Keratinocyte (primary cell): Measurements from ENCODE around the gene YTHDF1. TPM values are rescaled to one million over a fixed set of nuclear protein-coding genes. Genes with fewer than 3 reads are reported as not detected.

Experiments used
- DNase-seq: peaks from one replicate; pipeline ENCODE4 v3.0.0-alpha.2; 2011; ENCODE audit warnings: low read depth, missing footprints, low spot score
- FAIRE-seq: peaks from 2 replicates; lab custom pipeline; 2011; peaks lifted over from hg19 to GRCh38; lab: Jason Lieb, UNC
- H2AFZ ChIP-seq: 2 replicates; pipeline ENCODE4 v1.6.0; 2012; ENCODE audit warnings: low read length, control low read depth, inconsistent platforms; ENCODE audit not compliant: control insufficient read depth
- H3K27ac ChIP-seq: 2 replicates; pipeline ENCODE4 v1.5.1; 2011; ENCODE audit warnings: low read length; ENCODE audit not compliant: control insufficient read depth, insufficient read depth
- H3K27me3 ChIP-seq: 3 replicates; pipeline ENCODE4 v1.6.0; 2011; ENCODE audit warnings: low read length; ENCODE audit not compliant: control insufficient read depth, insufficient read depth; ENCODE audit errors: extremely low read depth
- H3K36me3 ChIP-seq, 2 experiments: 2 replicates in 1 of 2; 3 replicates in 1 of 2; pipeline ENCODE4 v1.5.1; 2011; ENCODE audit warnings: low read length in 2 of 2, mild to moderate bottlenecking in 1 of 2; ENCODE audit not compliant: control insufficient read depth in 2 of 2, insufficient read depth in 2 of 2; ENCODE audit errors: extremely low read depth in 1 of 2
- H3K4me1 ChIP-seq: 3 replicates; pipeline ENCODE4 v1.5.1; 2011; ENCODE audit warnings: low read length; ENCODE audit not compliant: control insufficient read depth, insufficient read depth; ENCODE audit errors: extremely low read depth
- H3K4me2 ChIP-seq: 3 replicates; pipeline ENCODE4 v1.6.0; 2011; ENCODE audit warnings: low read depth, low read length; ENCODE audit not compliant: control insufficient read depth, insufficient read depth; ENCODE audit errors: extremely low read depth
- H3K4me3 ChIP-seq, 3 experiments: fragments of 200-600 bp in 1 of 3; sonication (generic) in 1 of 3; 2 replicates in 2 of 3; 3 replicates in 1 of 3; pipeline ENCODE4 v1.5.1; 2011 to 2016; ENCODE audit warnings: low read length in 3 of 3, mild to moderate bottlenecking in 3 of 3, control low read depth in 2 of 3, inconsistent platforms in 1 of 3, low read depth in 1 of 3, mixed read lengths in 1 of 3, mixed run types in 1 of 3, moderate library complexity in 1 of 3; ENCODE audit not compliant: control insufficient read depth in 2 of 3, insufficient read depth in 2 of 3; ENCODE audit errors: extremely low read depth in 1 of 3
- H3K79me2 ChIP-seq: 2 replicates; pipeline ENCODE4 v1.6.0; 2012; ENCODE audit warnings: low read length; ENCODE audit not compliant: control insufficient read depth, insufficient read depth
- H3K9ac ChIP-seq: 3 replicates; pipeline ENCODE4 v1.6.0; 2011; ENCODE audit warnings: low read length; ENCODE audit not compliant: control insufficient read depth, insufficient read depth; ENCODE audit errors: extremely low read depth
- H3K9me1 ChIP-seq: 3 replicates; pipeline ENCODE4 v1.6.0; 2011; ENCODE audit warnings: low read length; ENCODE audit not compliant: control insufficient read depth, insufficient read depth; ENCODE audit errors: extremely low read depth
- H3K9me3 ChIP-seq: 2 replicates; pipeline ENCODE4 v1.5.1; 2012; ENCODE audit warnings: low read depth, low read length; ENCODE audit not compliant: control insufficient read depth
- H4K20me1 ChIP-seq: 3 replicates; pipeline ENCODE4 v1.6.0; 2011; ENCODE audit warnings: low read length; ENCODE audit not compliant: control insufficient read depth, insufficient read depth; ENCODE audit errors: extremely low read depth
- EZH2 ChIP-seq: IDR thresholded peaks from one replicate; pipeline ENCODE4 v1.6.1; 2012; ENCODE audit warnings: inconsistent platforms, mild to moderate bottlenecking, low read length, moderate library complexity
- dilution Hi-C: fragments of 300-500 bp; cut with MboI; formaldehyde crosslinking; loops from one replicate; pipeline ENCODE4 v1.7.0; 2020; ENCODE audit warnings: low sequenced_read_pairs; ENCODE audit not compliant: extremely low pct_ligation_motif_present
- polyA plus RNA-seq, 5 experiments: library from polyadenylated mRNA; depleted of rRNA in 3 of 5; stranded (reverse) in 3 of 5; stranded (forward) in 1 of 5; unstranded in 1 of 5; fragments of >200 nt; gene quantifications; 1 replicate in 1 of 5; 2 replicates in 3 of 5; 3 replicates in 1 of 5; pipeline versions ENCODE4 v1.2.1 to v1.2.3, GENCODE V29; 2011 to 2012; ENCODE audit warnings: missing spikeins in 2 of 5, low read depth in 1 of 5, low replicate concordance in 1 of 5
- TF ChIP-seq, protein P1 (sequence below), 3 experiments: IDR thresholded peaks in 1 of 3; conservative IDR thresholded peaks in 1 of 3; optimal IDR thresholded peaks in 1 of 3; 2 replicates in 2 of 3; 3 replicates in 1 of 3; pipeline versions ENCODE3 to v1.5.1; 2011; ENCODE audit warnings: low read length in 3 of 3, mild to moderate bottlenecking in 3 of 3, moderate library complexity in 2 of 3, control low read depth in 1 of 3, inconsistent platforms in 1 of 3; ENCODE audit not compliant: insufficient read depth in 2 of 3; ENCODE audit errors: extremely low read depth in 1 of 3

The YTHDF1 gene
- polyA plus RNA-seq, 1 donor (not counting 4 experiments of a cell fraction or from before 2014, with no cell fraction given) = 26.4 TPM

GRCh38 chr20:63191400-63191799 is 24.5 kb downstream of the YTHDF1 start:
- no peak overlapping the region for H3K27ac ChIP-seq
- H3K4me1 ChIP-seq = peaks cover 3% of the 10 kb centered on the region
- TF ChIP-seq, protein P1, sequence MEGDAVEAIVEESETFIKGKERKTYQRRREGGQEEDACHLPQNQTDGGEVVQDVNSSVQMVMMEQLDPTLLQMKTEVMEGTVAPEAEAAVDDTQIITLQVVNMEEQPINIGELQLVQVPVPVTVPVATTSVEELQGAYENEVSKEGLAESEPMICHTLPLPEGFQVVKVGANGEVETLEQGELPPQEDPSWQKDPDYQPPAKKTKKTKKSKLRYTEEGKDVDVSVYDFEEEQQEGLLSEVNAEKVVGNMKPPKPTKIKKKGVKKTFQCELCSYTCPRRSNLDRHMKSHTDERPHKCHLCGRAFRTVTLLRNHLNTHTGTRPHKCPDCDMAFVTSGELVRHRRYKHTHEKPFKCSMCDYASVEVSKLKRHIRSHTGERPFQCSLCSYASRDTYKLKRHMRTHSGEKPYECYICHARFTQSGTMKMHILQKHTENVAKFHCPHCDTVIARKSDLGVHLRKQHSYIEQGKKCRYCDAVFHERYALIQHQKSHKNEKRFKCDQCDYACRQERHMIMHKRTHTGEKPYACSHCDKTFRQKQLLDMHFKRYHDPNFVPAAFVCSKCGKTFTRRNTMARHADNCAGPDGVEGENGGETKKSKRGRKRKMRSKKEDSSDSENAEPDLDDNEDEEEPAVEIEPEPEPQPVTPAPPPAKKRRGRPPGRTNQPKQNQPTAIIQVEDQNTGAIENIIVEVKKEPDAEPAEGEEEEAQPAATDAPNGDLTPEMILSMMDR (optimal IDR thresholded peaks at IDR 0.05 in 1 of 3, IDR thresholded peaks at IDR 0.05 in 1 of 3, conservative IDR thresholded peaks at IDR 0.05 in 1 of 3; ENCODE audit: extremely low read depth in 1 of 3, insufficient read depth in 2 of 3, low read length in 3 of 3) = no peak
- TF ChIP-seq EZH2 = no peak
- DNase-seq = peak; percentile 64
- H4K20me1 ChIP-seq = peaks cover 4% of the 10 kb centered on the region
- no peak overlapping the region for H3K4me3 ChIP-seq
- H3K9me3 ChIP-seq = no peaks in the 10 kb centered on the region
- dilution Hi-C loops = no loop called here
- peaks cover 8 to 12% of the 10 kb centered on the region in 2 experiments for H3K36me3 ChIP-seq
- no peak overlapping the region for H2AFZ ChIP-seq
- no peak overlapping the region for H3K9ac ChIP-seq
- H3K27me3 ChIP-seq = no peaks in the 10 kb centered on the region
- H3K4me2 ChIP-seq = no peak overlapping the region
- H3K9me1 ChIP-seq = no peaks in the 10 kb centered on the region
- no peak for FAIRE-seq
- no peaks in the 10 kb centered on the region for H3K79me2 ChIP-seq

DNA sequence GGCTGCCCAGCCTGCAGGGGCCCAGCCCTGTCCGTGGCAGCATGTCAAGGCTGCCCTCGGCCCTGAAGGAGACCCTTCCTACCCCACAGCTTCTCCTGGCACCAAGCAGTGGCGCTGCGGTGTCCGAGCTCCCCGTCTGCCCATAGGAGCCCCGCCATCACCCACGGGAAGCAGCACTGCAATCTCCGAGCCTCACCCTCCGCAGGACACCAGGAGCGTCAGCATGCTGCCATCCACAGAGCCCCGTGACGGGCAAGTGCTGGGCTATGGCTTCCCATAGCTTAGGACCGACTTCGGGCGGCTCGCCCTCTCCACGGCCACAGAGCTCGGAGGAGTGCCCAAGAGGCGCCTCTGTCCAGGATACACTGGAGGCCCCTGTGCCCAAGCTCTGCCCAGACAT is 25.1 kb downstream of the YTHDF1 start:
- no peak overlapping the region for H3K4me2 ChIP-seq

More for the DNA sequence above, 25.1 kb downstream of the YTHDF1 start:
- Histone ChIP-seq H3K4me3 (no peak overlapping the region), H3K4me1 (peaks cover 3% of the 10 kb centered on the region), H3K79me2 (no peaks in the 10 kb centered on the region), H3K27ac (no peak overlapping the region), H3K36me3 (peaks cover 7% of the 10 kb centered on the region in 2 experiments), H3K9me1 (no peaks in the 10 kb centered on the region), H3K27me3 (no peaks in the 10 kb centered on the region), H3K9me3 (no peaks in the 10 kb centered on the region), H3K9ac (no peak overlapping the region), H4K20me1 (peaks cover 4% of the 10 kb centered on the region), H2AFZ (no peak overlapping the region)
- FAIRE-seq = no peak
- TF ChIP-seq, protein P1 (optimal IDR thresholded peaks at IDR 0.05 in 1 of 3, IDR thresholded peaks at IDR 0.05 in 1 of 3, conservative IDR thresholded peaks at IDR 0.05 in 1 of 3; ENCODE audit: extremely low read depth in 1 of 3, insufficient read depth in 2 of 3, low read length in 3 of 3) = no peak
- TF ChIP-seq EZH2 = no peak
- no peak for DNase-seq
- dilution Hi-C loops = no loop called here
